ENCODE data around the gene UNC50. TPM values are rescaled to one million over a fixed set of nuclear protein-coding genes. Genes with fewer than 3 reads are reported as not detected.
"Not testable (repeated sequence)": the region's sequence is repeated elsewhere in the genome, so short reads cannot be mapped to it uniquely, and the experiment has no call there.

Gene UNC50
- polyA plus RNA-seq, 1 donor (not counting 4 experiments of a cell fraction or from before 2014, with no cell fraction given), result 75.2 TPM

- dilution Hi-C loops (cut with MboI; ENCODE audit: extremely low pct_ligation_motif_present, low sequenced_read_pairs), result no loop called here
- Histone ChIP-seq H3K27me3 (ENCODE audit: control insufficient read depth, extremely low read depth, insufficient read depth, low read length) (no peaks in the 10 kb centered on the region), H3K36me3 (ENCODE audit: control insufficient read depth in 2 of 2, extremely low read depth in 1 of 2, insufficient read depth in 2 of 2, low read length in 2 of 2) (peaks cover 0 to 2% of the 10 kb centered on the region in 2 experiments), H2AFZ (ENCODE audit: control insufficient read depth, low read length) (no peak overlapping the region), H3K4me3 (ENCODE audit: control insufficient read depth in 2 of 3, extremely low read depth in 1 of 3, insufficient read depth in 2 of 3, low read depth in 1 of 3, low read length in 3 of 3) (no peak overlapping the region), H3K27ac (ENCODE audit: control insufficient read depth, insufficient read depth, low read length) (no peak overlapping the region), H3K4me2 (ENCODE audit: control insufficient read depth, extremely low read depth, insufficient read depth, low read depth, low read length) (no peak overlapping the region), H4K20me1 (ENCODE audit: control insufficient read depth, extremely low read depth, insufficient read depth, low read length) (no peaks in the 10 kb centered on the region), H3K9ac (ENCODE audit: control insufficient read depth, extremely low read depth, insufficient read depth, low read length) (no peak overlapping the region), H3K9me1 (ENCODE audit: control insufficient read depth, extremely low read depth, insufficient read depth, low read length) (no peaks in the 10 kb centered on the region), H3K9me3 (ENCODE audit: control insufficient read depth, low read depth, low read length) (no peaks in the 10 kb centered on the region), H3K79me2 (ENCODE audit: control insufficient read depth, insufficient read depth, low read length) (no peaks in the 10 kb centered on the region), H3K4me1 (ENCODE audit: control insufficient read depth, extremely low read depth, insufficient read depth, low read length) (peaks cover 4% of the 10 kb centered on the region)
- no peak for FAIRE-seq
- DNase-seq (ENCODE audit: low read depth, low spot score), result no peak
- TF ChIP-seq EZH2 (IDR thresholded peaks at IDR 0.05; ENCODE audit: low read length), result no peak
- TF ChIP-seq, protein P1, sequence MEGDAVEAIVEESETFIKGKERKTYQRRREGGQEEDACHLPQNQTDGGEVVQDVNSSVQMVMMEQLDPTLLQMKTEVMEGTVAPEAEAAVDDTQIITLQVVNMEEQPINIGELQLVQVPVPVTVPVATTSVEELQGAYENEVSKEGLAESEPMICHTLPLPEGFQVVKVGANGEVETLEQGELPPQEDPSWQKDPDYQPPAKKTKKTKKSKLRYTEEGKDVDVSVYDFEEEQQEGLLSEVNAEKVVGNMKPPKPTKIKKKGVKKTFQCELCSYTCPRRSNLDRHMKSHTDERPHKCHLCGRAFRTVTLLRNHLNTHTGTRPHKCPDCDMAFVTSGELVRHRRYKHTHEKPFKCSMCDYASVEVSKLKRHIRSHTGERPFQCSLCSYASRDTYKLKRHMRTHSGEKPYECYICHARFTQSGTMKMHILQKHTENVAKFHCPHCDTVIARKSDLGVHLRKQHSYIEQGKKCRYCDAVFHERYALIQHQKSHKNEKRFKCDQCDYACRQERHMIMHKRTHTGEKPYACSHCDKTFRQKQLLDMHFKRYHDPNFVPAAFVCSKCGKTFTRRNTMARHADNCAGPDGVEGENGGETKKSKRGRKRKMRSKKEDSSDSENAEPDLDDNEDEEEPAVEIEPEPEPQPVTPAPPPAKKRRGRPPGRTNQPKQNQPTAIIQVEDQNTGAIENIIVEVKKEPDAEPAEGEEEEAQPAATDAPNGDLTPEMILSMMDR (optimal IDR thresholded peaks at IDR 0.05 in 1 of 3, IDR thresholded peaks at IDR 0.05 in 1 of 3, conservative IDR thresholded peaks at IDR 0.05 in 1 of 3; ENCODE audit: extremely low read depth in 1 of 3, insufficient read depth in 2 of 3, low read length in 3 of 3), result no peak
These were observed 18.9 kb upstream of the UNC50 start for GRCh38 chr2:98589489-98589888.

GRCh38 chr2:98592565-98592964, 15.8 kb upstream of the UNC50 start:
- Histone ChIP-seq H3K27me3 (ENCODE audit: control insufficient read depth, extremely low read depth, insufficient read depth, low read length) (no peaks in the 10 kb centered on the region), H3K4me3 (ENCODE audit: control insufficient read depth in 2 of 3, extremely low read depth in 1 of 3, insufficient read depth in 2 of 3, low read depth in 1 of 3, low read length in 3 of 3) (no peak overlapping the region), H3K36me3 (ENCODE audit: control insufficient read depth in 2 of 2, extremely low read depth in 1 of 2, insufficient read depth in 2 of 2, low read length in 2 of 2) (peaks cover 2 to 3% of the 10 kb centered on the region in 2 experiments), H3K4me1 (ENCODE audit: control insufficient read depth, extremely low read depth, insufficient read depth, low read length) (peaks cover 4% of the 10 kb centered on the region), H3K79me2 (ENCODE audit: control insufficient read depth, insufficient read depth, low read length) (no peaks in the 10 kb centered on the region), H3K9ac (ENCODE audit: control insufficient read depth, extremely low read depth, insufficient read depth, low read length) (no peak overlapping the region), H3K27ac (ENCODE audit: control insufficient read depth, insufficient read depth, low read length) (no peak overlapping the region), H3K9me3 (ENCODE audit: control insufficient read depth, low read depth, low read length) (no peaks in the 10 kb centered on the region), H4K20me1 (ENCODE audit: control insufficient read depth, extremely low read depth, insufficient read depth, low read length) (no peaks in the 10 kb centered on the region), H3K9me1 (ENCODE audit: control insufficient read depth, extremely low read depth, insufficient read depth, low read length) (no peaks in the 10 kb centered on the region), H2AFZ (ENCODE audit: control insufficient read depth, low read length) (no peak overlapping the region), H3K4me2 (ENCODE audit: control insufficient read depth, extremely low read depth, insufficient read depth, low read depth, low read length) (no peak overlapping the region)
- TF ChIP-seq, protein P1 (optimal IDR thresholded peaks at IDR 0.05 in 1 of 3, IDR thresholded peaks at IDR 0.05 in 1 of 3, conservative IDR thresholded peaks at IDR 0.05 in 1 of 3; ENCODE audit: extremely low read depth in 1 of 3, insufficient read depth in 2 of 3, low read length in 3 of 3), result no peak
- TF ChIP-seq EZH2 (IDR thresholded peaks at IDR 0.05; ENCODE audit: low read length), result no peak
- dilution Hi-C loops (cut with MboI; ENCODE audit: extremely low pct_ligation_motif_present, low sequenced_read_pairs), result no loop called here
- no peak for FAIRE-seq
- no peak for DNase-seq (ENCODE audit: low read depth, low spot score)

GRCh38 chr2:98594665-98595064, 13.7 kb upstream of the UNC50 start:
- H3K79me2 ChIP-seq (ENCODE audit: control insufficient read depth, insufficient read depth, low read length); dilution Hi-C loops (cut with MboI; ENCODE audit: extremely low pct_ligation_motif_present, low sequenced_read_pairs): not testable (repeated sequence)

More at GRCh38 chr2:98594665-98595064, 13.7 kb upstream of the UNC50 start:
- not testable (repeated sequence) for H4K20me1 ChIP-seq (ENCODE audit: control insufficient read depth, extremely low read depth, insufficient read depth, low read length); H2AFZ ChIP-seq (ENCODE audit: control insufficient read depth, low read length); H3K27me3 ChIP-seq (ENCODE audit: control insufficient read depth, extremely low read depth, insufficient read depth, low read length); H3K9me3 ChIP-seq (ENCODE audit: control insufficient read depth, low read depth, low read length); H3K4me1 ChIP-seq (ENCODE audit: control insufficient read depth, extremely low read depth, insufficient read depth, low read length); H3K9ac ChIP-seq (ENCODE audit: control insufficient read depth, extremely low read depth, insufficient read depth, low read length); H3K4me2 ChIP-seq (ENCODE audit: control insufficient read depth, extremely low read depth, insufficient read depth, low read depth, low read length); H3K27ac ChIP-seq (ENCODE audit: control insufficient read depth, insufficient read depth, low read length); FAIRE-seq; H3K36me3 ChIP-seq (ENCODE audit: control insufficient read depth in 2 of 2, extremely low read depth in 1 of 2, insufficient read depth in 2 of 2, low read length in 2 of 2); DNase-seq (ENCODE audit: low read depth, low spot score); H3K9me1 ChIP-seq (ENCODE audit: control insufficient read depth, extremely low read depth, insufficient read depth, low read length); H3K4me3 ChIP-seq (ENCODE audit: control insufficient read depth in 2 of 3, extremely low read depth in 1 of 3, insufficient read depth in 2 of 3, low read depth in 1 of 3, low read length in 3 of 3)

Measured in keratinocyte (primary cell).